HepG2 (cell line): Measurements from ENCODE around the gene LRIG1. TPM values are rescaled to one million over a fixed set of nuclear protein-coding genes. Genes with fewer than 3 reads are reported as not detected.

ENCODE experiments used
- CERS6 ChIP-seq: sonication (generic); formaldehyde crosslinking; IDR thresholded peaks from 2 replicates; pipeline ENCODE4 v1.5.0; 2020; ENCODE audit warnings: missing genetic modification reagents
- CSRNP2 ChIP-seq: sonication (generic); formaldehyde crosslinking; conservative IDR thresholded peaks from 2 replicates; pipeline ENCODE4 v1.8.0; 2022; ENCODE audit warnings: low read depth, missing genetic modification reagents
- FOXP1 ChIP-seq, 2 experiments: fragments of 450-650 bp in 1 of 2; IDR thresholded peaks; 2 replicates each; pipeline ENCODE4 v1.6.1; 2017 to 2018; ENCODE audit warnings: antibody characterized with exemption in 1 of 2
- HHEX ChIP-seq: IDR thresholded peaks from 2 replicates; pipeline ENCODE4 v1.6.1; 2016; ENCODE audit warnings: control low read depth
- KMT2A ChIP-seq: sonication (generic); formaldehyde crosslinking; IDR thresholded peaks from 2 replicates; pipeline ENCODE4 v1.4.0; 2020; ENCODE audit warnings: missing genetic modification reagents
- RAD51 ChIP-seq: fragments of 450-650 bp; IDR thresholded peaks from 2 replicates; pipeline ENCODE4 v1.6.1; 2016; ENCODE audit warnings: borderline replicate concordance
- RARA ChIP-seq: IDR thresholded peaks from 2 replicates; pipeline ENCODE4 v1.6.1; 2016; ENCODE audit warnings: missing genetic modification reagents, missing compliant biosample characterization
- RXRA ChIP-seq: sonication (generic); formaldehyde crosslinking; IDR thresholded peaks from 2 replicates; pipeline ENCODE4 v1.5.1; 2020; ENCODE audit warnings: missing genetic modification reagents
- SKIL ChIP-seq: sonication (generic); formaldehyde crosslinking; IDR thresholded peaks from 2 replicates; pipeline ENCODE4 v1.8.0; 2022; ENCODE audit warnings: missing genetic modification reagents, mild to moderate bottlenecking, moderate library complexity, borderline replicate concordance
- SYNCRIP ChIP-seq: fragments of 200-400 bp; formaldehyde crosslinking; IDR thresholded peaks from 2 replicates; pipeline ENCODE4 v1.6.1; 2018; ENCODE audit warnings: mild to moderate bottlenecking, low read depth, low read length; ENCODE audit not compliant: insufficient read depth
- ZBTB3 ChIP-seq: sonication (generic); formaldehyde crosslinking; IDR thresholded peaks from 2 replicates; pipeline ENCODE4 v1.4.0; 2020; ENCODE audit warnings: low read depth, mild to moderate bottlenecking, moderate library complexity, missing genetic modification reagents, borderline replicate concordance
- ZEB1 ChIP-seq: IDR thresholded peaks from 2 replicates; pipeline ENCODE4 v1.6.1; 2012; ENCODE audit warnings: mild to moderate bottlenecking, low read depth, inconsistent platforms; ENCODE audit not compliant: insufficient replicate concordance
- ZNF124 ChIP-seq: sonication (generic); formaldehyde crosslinking; IDR thresholded peaks from 2 replicates; pipeline ENCODE4 v1.4.0; 2020; ENCODE audit warnings: missing genetic modification reagents
- ZNF224 ChIP-seq: sonication (generic); formaldehyde crosslinking; IDR thresholded peaks from 2 replicates; pipeline ENCODE4 v1.5.0; 2020; ENCODE audit warnings: mild to moderate bottlenecking, missing genetic modification reagents
- ZNF83 ChIP-seq: sonication (generic); formaldehyde crosslinking; IDR thresholded peaks from 2 replicates; pipeline ENCODE4 v1.4.0; 2020; ENCODE audit warnings: missing genetic modification reagents, mild to moderate bottlenecking, borderline replicate concordance
- polyA plus RNA-seq, 8 experiments: library from polyadenylated mRNA; depleted of rRNA in 3 of 8; stranded (reverse) in 7 of 8; unstranded in 1 of 8; fragments of >200 nt; fragmentation: Illumina TruSeq in 4 of 8; extraction: Trizol in 4 of 8; gene quantifications; 2 replicates each; pipeline versions ENCODE4 v1.2.1 to v1.2.3, GENCODE V29; 2011 to 2016; ENCODE audit warnings: low read depth in 4 of 8, missing spikeins in 1 of 8, mixed read lengths in 1 of 8; ENCODE audit not compliant: insufficient read depth in 1 of 8
- total RNA-seq, 5 experiments: library from RNA; depleted of rRNA; stranded (reverse); fragments of >200 nt; fragmentation: Illumina TruSeq; extraction: Trizol; gene quantifications; 2 replicates each; pipeline ENCODE4 v1.2.3, GENCODE V29; 2016; ENCODE audit warnings: low read depth in 1 of 5
- TF ChIP-seq, protein P1 (sequence below): IDR thresholded peaks from 2 replicates; pipeline ENCODE4 v1.6.1; 2016; ENCODE audit warnings: mild to moderate bottlenecking
- TF ChIP-seq, protein P2 (sequence below): IDR thresholded peaks from 2 replicates; pipeline ENCODE4 v1.6.1; 2016; ENCODE audit warnings: missing compliant biosample characterization, missing genetic modification reagents, borderline replicate concordance
- TF ChIP-seq, protein P3 (sequence below): sonication (generic); formaldehyde crosslinking; conservative IDR thresholded peaks from 2 replicates; pipeline ENCODE4 v1.4.0; 2020; ENCODE audit warnings: missing genetic modification reagents

The LRIG1 gene
- total and polyA plus RNA-seq, 2 of the 13 experiments (the other 11 are each of a cell fraction or from before 2014, with no cell fraction given): 17.8 to 24.8 TPM

DNA sequence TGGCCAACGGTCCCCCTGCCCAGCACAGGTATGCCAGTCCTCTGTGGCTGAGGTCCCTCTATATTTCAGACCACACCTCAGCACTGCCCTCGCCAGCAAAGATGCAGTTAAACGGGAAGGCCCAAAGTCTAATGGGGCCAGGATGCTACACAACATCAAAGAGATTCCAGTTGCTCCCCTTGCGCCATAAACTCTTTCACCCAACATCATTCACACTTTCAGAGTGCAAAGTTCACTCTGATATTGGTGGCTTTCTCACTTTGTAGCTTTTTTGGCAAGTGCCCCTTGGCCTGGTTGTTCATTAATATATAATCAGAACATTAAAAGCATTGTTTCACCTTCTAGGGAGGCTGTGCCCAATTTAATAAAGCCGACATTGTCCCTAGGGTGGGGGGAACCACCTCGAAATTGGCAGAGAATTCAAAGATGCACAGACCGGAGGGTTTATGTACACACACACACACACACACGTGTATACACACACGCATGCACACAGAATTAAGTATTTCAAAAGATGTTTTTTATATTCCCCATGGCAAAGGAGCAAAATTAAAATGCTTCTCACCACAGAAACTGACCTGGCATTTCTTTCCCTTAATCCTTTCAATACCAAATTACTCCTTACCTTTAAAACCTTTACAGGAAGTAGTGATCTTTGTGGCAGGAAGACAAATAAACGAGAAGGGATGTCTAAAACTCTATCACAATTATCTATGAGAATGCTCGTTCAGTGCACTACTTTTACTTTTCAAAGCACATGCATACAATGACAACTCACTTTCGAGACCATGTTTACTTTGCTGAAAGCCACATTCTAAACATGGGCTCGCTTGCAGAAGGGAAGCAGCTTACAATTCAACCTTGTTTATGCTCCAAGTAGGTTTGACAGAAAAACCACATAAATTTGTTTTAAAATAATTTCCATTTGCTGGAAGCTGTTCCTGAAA is 19.5 kb downstream of the LRIG1 start (continued):
- TF ChIP-seq ZNF124 (CRISPR knock-in tag) (no peak), ZEB1 (peak; percentile 81), RARA (peak; percentile 94), ZBTB3 (CRISPR knock-in tag) (peak; percentile 65; the same call in 1 of the 2 replicates), FOXP1 (IDR thresholded peaks at IDR 0.05) (peak; percentile 71), FOXP1 (CRISPR knock-in tag; IDR thresholded peaks at IDR 0.05) (peak; percentile 98), CSRNP2 (CRISPR knock-in tag) (no peak), SYNCRIP (no peak), CERS6 (CRISPR knock-in tag) (no peak), ZNF224 (CRISPR knock-in tag) (no peak), ZNF83 (CRISPR knock-in tag) (no peak), KMT2A (peak; percentile 74), RXRA (peak; percentile 92), SKIL (CRISPR knock-in tag) (peak; percentile 48; the same call in 1 of the 2 replicates), RAD51 (no peak), HHEX (CRISPR knock-in tag) (peak; percentile 98)
- TF ChIP-seq, protein P1, sequence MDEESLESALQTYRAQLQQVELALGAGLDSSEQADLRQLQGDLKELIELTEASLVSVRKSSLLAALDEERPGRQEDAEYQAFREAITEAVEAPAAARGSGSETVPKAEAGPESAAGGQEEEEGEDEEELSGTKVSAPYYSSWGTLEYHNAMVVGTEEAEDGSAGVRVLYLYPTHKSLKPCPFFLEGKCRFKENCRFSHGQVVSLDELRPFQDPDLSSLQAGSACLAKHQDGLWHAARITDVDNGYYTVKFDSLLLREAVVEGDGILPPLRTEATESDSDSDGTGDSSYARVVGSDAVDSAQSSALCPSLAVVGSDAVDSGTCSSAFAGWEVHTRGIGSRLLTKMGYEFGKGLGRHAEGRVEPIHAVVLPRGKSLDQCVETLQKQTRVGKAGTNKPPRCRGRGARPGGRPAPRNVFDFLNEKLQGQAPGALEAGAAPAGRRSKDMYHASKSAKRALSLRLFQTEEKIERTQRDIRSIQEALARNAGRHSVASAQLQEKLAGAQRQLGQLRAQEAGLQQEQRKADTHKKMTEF (CRISPR knock-in tag): peak; percentile 98
- TF ChIP-seq, protein P2, sequence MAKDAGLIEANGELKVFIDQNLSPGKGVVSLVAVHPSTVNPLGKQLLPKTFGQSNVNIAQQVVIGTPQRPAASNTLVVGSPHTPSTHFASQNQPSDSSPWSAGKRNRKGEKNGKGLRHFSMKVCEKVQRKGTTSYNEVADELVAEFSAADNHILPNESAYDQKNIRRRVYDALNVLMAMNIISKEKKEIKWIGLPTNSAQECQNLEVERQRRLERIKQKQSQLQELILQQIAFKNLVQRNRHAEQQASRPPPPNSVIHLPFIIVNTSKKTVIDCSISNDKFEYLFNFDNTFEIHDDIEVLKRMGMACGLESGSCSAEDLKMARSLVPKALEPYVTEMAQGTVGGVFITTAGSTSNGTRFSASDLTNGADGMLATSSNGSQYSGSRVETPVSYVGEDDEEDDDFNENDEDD (CRISPR knock-in tag): peak; percentile 48; the same call in 1 of the 2 replicates
- TF ChIP-seq, protein P3, sequence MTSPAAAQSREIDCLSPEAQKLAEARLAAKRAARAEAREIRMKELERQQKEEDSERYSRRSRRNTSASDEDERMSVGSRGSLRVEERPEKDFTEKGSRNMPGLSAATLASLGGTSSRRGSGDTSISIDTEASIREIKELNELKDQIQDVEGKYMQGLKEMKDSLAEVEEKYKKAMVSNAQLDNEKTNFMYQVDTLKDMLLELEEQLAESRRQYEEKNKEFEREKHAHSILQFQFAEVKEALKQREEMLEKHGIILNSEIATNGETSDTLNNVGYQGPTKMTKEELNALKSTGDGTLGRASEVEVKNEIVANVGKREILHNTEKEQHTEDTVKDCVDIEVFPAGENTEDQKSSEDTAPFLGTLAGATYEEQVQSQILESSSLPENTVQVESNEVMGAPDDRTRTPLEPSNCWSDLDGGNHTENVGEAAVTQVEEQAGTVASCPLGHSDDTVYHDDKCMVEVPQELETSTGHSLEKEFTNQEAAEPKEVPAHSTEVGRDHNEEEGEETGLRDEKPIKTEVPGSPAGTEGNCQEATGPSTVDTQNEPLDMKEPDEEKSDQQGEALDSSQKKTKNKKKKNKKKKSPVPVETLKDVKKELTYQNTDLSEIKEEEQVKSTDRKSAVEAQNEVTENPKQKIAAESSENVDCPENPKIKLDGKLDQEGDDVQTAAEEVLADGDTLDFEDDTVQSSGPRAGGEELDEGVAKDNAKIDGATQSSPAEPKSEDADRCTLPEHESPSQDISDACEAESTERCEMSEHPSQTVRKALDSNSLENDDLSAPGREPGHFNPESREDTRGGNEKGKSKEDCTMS (CRISPR knock-in tag): no peak; the same call in 1 of the 2 replicates
